HEK293 (cell line): ENCODE measurements around the gene PRPH.
A peak's percentile ranks its signal among the peaks of the same experiment; 100 is the strongest.

ENCODE experiments used
- ATF2 ChIP-seq: fragments of 450-650 bp; formaldehyde crosslinking; IDR thresholded peaks from 2 replicates; pipeline ENCODE4 v1.5.1; 2016; ENCODE audit warnings: missing biosample characterization, missing genetic modification characterization, low read depth
- HOXA7 ChIP-seq: sonication (generic); formaldehyde crosslinking; IDR thresholded peaks from 2 replicates; pipeline ENCODE4 v1.8.1; 2022; ENCODE audit warnings: missing genetic modification reagents, borderline replicate concordance
- KLF17 ChIP-seq: fragments of 450-650 bp; formaldehyde crosslinking; IDR thresholded peaks from 2 replicates; pipeline ENCODE4 v1.5.1; 2016; ENCODE audit warnings: missing biosample characterization, missing genetic modification characterization
- MEIS1 ChIP-seq: sonication (generic); formaldehyde crosslinking; IDR thresholded peaks from 2 replicates; pipeline ENCODE4 v1.8.1; 2022; ENCODE audit warnings: missing genetic modification reagents, mild to moderate bottlenecking, borderline replicate concordance
- REPIN1 ChIP-seq: fragments of 450-650 bp; formaldehyde crosslinking; IDR thresholded peaks from 2 replicates; pipeline ENCODE4 v1.5.1; 2017; ENCODE audit warnings: missing biosample characterization, missing genetic modification characterization, low read depth
- TCF7L2 ChIP-seq: IDR thresholded peaks from 2 replicates; pipeline ENCODE4 v1.6.1; 2011; ENCODE audit warnings: low read depth, mild to moderate bottlenecking, inconsistent platforms, low read length, moderate library complexity, borderline replicate concordance
- ZBTB49 ChIP-seq: fragments of 450-650 bp; formaldehyde crosslinking; IDR thresholded peaks from 2 replicates; pipeline ENCODE4 v1.5.1; 2016; ENCODE audit warnings: missing biosample characterization, missing genetic modification characterization, low read depth
- ZFHX2 ChIP-seq: fragments of 450-650 bp; formaldehyde crosslinking; conservative IDR thresholded peaks from 2 replicates; pipeline ENCODE4 v1.5.1; 2016; ENCODE audit warnings: missing biosample characterization, missing genetic modification characterization
- ZIC2 ChIP-seq: fragments of 450-650 bp; formaldehyde crosslinking; IDR thresholded peaks from 2 replicates; pipeline ENCODE4 v1.5.1; 2016; ENCODE audit warnings: missing biosample characterization, missing genetic modification characterization
- ZNF146 ChIP-seq: fragments of 450-650 bp; formaldehyde crosslinking; IDR thresholded peaks from 2 replicates; pipeline ENCODE4 v1.5.1; 2016; ENCODE audit warnings: missing biosample characterization, missing genetic modification characterization
- ZNF169 ChIP-seq: fragments of 450-650 bp; formaldehyde crosslinking; IDR thresholded peaks from 2 replicates; pipeline ENCODE4 v1.5.1; 2016; ENCODE audit warnings: missing biosample characterization, missing genetic modification characterization
- ZNF214 ChIP-seq: fragments of 450-650 bp; formaldehyde crosslinking; IDR thresholded peaks from 2 replicates; pipeline ENCODE4 v1.5.1; 2017; ENCODE audit warnings: missing biosample characterization, mild to moderate bottlenecking, missing genetic modification characterization, borderline replicate concordance
- ZNF274 ChIP-seq, 2 experiments: fragments of 200-500 bp in 1 of 2; fragments of 450-650 bp in 1 of 2; sonication (Bioruptor generic) in 1 of 2; formaldehyde crosslinking in 1 of 2; IDR thresholded peaks; 2 replicates each; pipeline versions ENCODE4 v1.5.1 to v1.6.1; 2014 to 2016; ENCODE audit warnings: borderline replicate concordance in 1 of 2, inconsistent platforms in 1 of 2, low read length in 1 of 2, missing biosample characterization in 1 of 2, missing genetic modification characterization in 1 of 2
- ZNF37A ChIP-seq: fragments of 450-650 bp; IDR thresholded peaks from 2 replicates; pipeline ENCODE4 v1.5.1; 2018; ENCODE audit warnings: missing biosample characterization, missing genetic modification characterization
- ZNF423 ChIP-seq: fragments of 450-650 bp; formaldehyde crosslinking; IDR thresholded peaks from 2 replicates; pipeline ENCODE4 v1.5.1; 2016; ENCODE audit warnings: missing biosample characterization, missing genetic modification characterization
- ZNF433 ChIP-seq: fragments of 450-650 bp; formaldehyde crosslinking; IDR thresholded peaks from 2 replicates; pipeline ENCODE4 v1.5.1; 2016; ENCODE audit warnings: missing biosample characterization, missing genetic modification characterization, low read depth
- ZNF48 ChIP-seq: fragments of 450-650 bp; formaldehyde crosslinking; IDR thresholded peaks from 2 replicates; pipeline ENCODE4 v1.5.1; 2016; ENCODE audit warnings: missing biosample characterization, missing genetic modification characterization
- ZNF501 ChIP-seq: fragments of 450-650 bp; formaldehyde crosslinking; IDR thresholded peaks from 2 replicates; pipeline ENCODE4 v1.5.1; 2016; ENCODE audit warnings: missing biosample characterization, missing genetic modification characterization
- ZNF518A ChIP-seq: fragments of 450-650 bp; formaldehyde crosslinking; conservative IDR thresholded peaks from 2 replicates; pipeline ENCODE4 v1.5.1; 2016; ENCODE audit warnings: low read depth, missing biosample characterization, missing genetic modification characterization
- ZNF639 ChIP-seq: fragments of 450-650 bp; formaldehyde crosslinking; IDR thresholded peaks from 2 replicates; pipeline ENCODE4 v1.5.1; 2016; ENCODE audit warnings: missing biosample characterization, missing genetic modification characterization
- ZNF670 ChIP-seq: fragments of 450-650 bp; formaldehyde crosslinking; IDR thresholded peaks from 2 replicates; pipeline ENCODE4 v1.5.1; 2016; ENCODE audit warnings: missing biosample characterization, missing genetic modification characterization, low read depth
- ZNF677 ChIP-seq: fragments of 450-650 bp; IDR thresholded peaks from 2 replicates; pipeline ENCODE4 v1.5.0; 2018; ENCODE audit warnings: missing biosample characterization, mild to moderate bottlenecking, missing genetic modification characterization, moderate library complexity
- ZNF76 ChIP-seq: fragments of 450-650 bp; formaldehyde crosslinking; IDR thresholded peaks from 2 replicates; pipeline ENCODE4; 2016; ENCODE audit warnings: low read depth, missing biosample characterization, missing genetic modification characterization, borderline replicate concordance
- ZNF830 ChIP-seq: fragments of 450-650 bp; IDR thresholded peaks from 2 replicates; pipeline ENCODE4 v1.5.0; 2018; ENCODE audit warnings: missing biosample characterization, missing genetic modification characterization, low read depth, mild to moderate bottlenecking, moderate library complexity
- ZNF837 ChIP-seq: fragments of 450-650 bp; formaldehyde crosslinking; IDR thresholded peaks from 2 replicates; pipeline ENCODE4 v1.5.1; 2016; ENCODE audit warnings: missing biosample characterization, missing genetic modification characterization
- ZSCAN30 ChIP-seq: fragments of 450-650 bp; IDR thresholded peaks from 2 replicates; pipeline ENCODE4 v1.5.1; 2018; ENCODE audit warnings: missing biosample characterization, mild to moderate bottlenecking, missing genetic modification characterization, moderate library complexity
- ZSCAN4 ChIP-seq: fragments of 450-650 bp; formaldehyde crosslinking; IDR thresholded peaks from 2 replicates; pipeline ENCODE4 v1.5.1; 2017; ENCODE audit warnings: missing biosample characterization, missing genetic modification characterization
- ZXDB ChIP-seq: fragments of 450-650 bp; formaldehyde crosslinking; IDR thresholded peaks from 2 replicates; pipeline ENCODE4 v1.5.1; 2016; ENCODE audit warnings: missing biosample characterization, missing genetic modification characterization

PRPH gene

GRCh38 chr12:49264466-49264872 lies 30.5 kb upstream of the PRPH start (continued):
- TF ChIP-seq ZBTB49 (tag by site-specific recombination) (no peak), ZNF37A (tag by site-specific recombination) (no peak), ATF2 (no peak), MEIS1 (no peak), ZNF146 (tag by site-specific recombination) (peak; percentile 34), ZNF76 (tag by site-specific recombination) (no peak; the same call in 1 of the 2 replicates), ZSCAN4 (tag by site-specific recombination) (no peak), ZNF830 (tag by site-specific recombination) (no peak), REPIN1 (tag by site-specific recombination) (no peak), ZNF501 (tag by site-specific recombination) (peak; percentile 70), ZNF518A (tag by site-specific recombination) (no peak), ZXDB (tag by site-specific recombination) (peak; percentile 76; the same call in 1 of the 2 replicates), HOXA7 (no peak), ZNF433 (tag by site-specific recombination) (no peak), ZNF677 (0 out of 2 replicates have a peak, but pooled peaks have one; percentile 51), ZNF639 (tag by site-specific recombination) (no peak), ZNF837 (no peak), ZIC2 (peak; percentile 18; the same call in 1 of the 2 replicates), ZFHX2 (tag by site-specific recombination) (peak; percentile 91), ZNF423 (tag by site-specific recombination) (0 out of 2 replicates have a peak, but pooled peaks have one; percentile 10), ZNF169 (no peak), ZNF48 (no peak), ZSCAN30 (tag by site-specific recombination) (no peak; the same call in 1 of the 2 replicates), TCF7L2 (no peak), ZNF274 (IDR thresholded peaks at IDR 0.05; ENCODE audit: low read length) (no peak), ZNF274 (tag by site-specific recombination; IDR thresholded peaks at IDR 0.05; ENCODE audit: borderline replicate concordance) (no peak), ZNF214 (tag by site-specific recombination) (no peak), ZNF670 (tag by site-specific recombination) (no peak), KLF17 (peak; percentile 84)
